A673 (cell line): ENCODE results near the gene PKM. TPM values are rescaled to one million over a fixed set of nuclear protein-coding genes. Genes with fewer than 3 reads are reported as not detected.

Experiments
- BruUV-seq: library from RNA; stranded (reverse); fragments of 400-500 nt; replicated peaks from 2 replicates; lab custom pipeline; 2021; lab: Mats Ljungman, UMichigan
- CTCF ChIA-PET: fragments of 300-600 bp; sonication (Branson Sonifier 250); formaldehyde crosslinking; loops from one replicate; lab custom pipeline; 2022; ENCODE audit warnings: antibody characterized with exemption; lab: Charles Lee
- POLR2A ChIA-PET: fragments of 300-600 bp; sonication (Branson Sonifier 250); formaldehyde crosslinking; loops from one replicate; lab custom pipeline; 2022; ENCODE audit warnings: antibody characterized with exemption; ENCODE audit not compliant: low non-redundant PET; lab: Charles Lee
- DNase-seq: peaks from one replicate; pipeline ENCODE4 v3.0.0-alpha.2; 2015; ENCODE audit warnings: low spot score
- H3K27ac ChIP-seq: fragments of 200-600 bp; sonication (generic); 2 replicates; pipeline ENCODE4 v1.5.1; 2016; ENCODE audit warnings: mixed run types, low read depth, mild to moderate bottlenecking, mixed read lengths, antibody characterized with exemption, low read length; ENCODE audit not compliant: poor library complexity, severe bottlenecking
- H3K27me3 ChIP-seq: fragments of 200-600 bp; sonication (generic); replicated peaks from 2 replicates; pipeline ENCODE4 v1.6.1; 2017; ENCODE audit warnings: mixed run types, low read depth, mild to moderate bottlenecking, mixed read lengths, antibody characterized with exemption, low read length; ENCODE audit not compliant: insufficient read depth, poor library complexity
- H3K36me3 ChIP-seq: fragments of 200-600 bp; sonication (generic); 2 replicates; pipeline ENCODE4 v1.6.1; 2016; ENCODE audit warnings: mixed run types, mild to moderate bottlenecking, mixed read lengths, antibody characterized with exemption, low read length; ENCODE audit not compliant: insufficient read depth, poor library complexity, severe bottlenecking
- H3K4me1 ChIP-seq: fragments of 200-600 bp; sonication (generic); 2 replicates; pipeline ENCODE4 v1.6.1; 2017; ENCODE audit warnings: mixed run types, mild to moderate bottlenecking, mixed read lengths, antibody characterized with exemption, low read length; ENCODE audit not compliant: insufficient read depth, poor library complexity, severe bottlenecking
- H3K4me3 ChIP-seq: fragments of 200-600 bp; sonication (generic); 2 replicates; pipeline ENCODE4 v1.5.1; 2016; ENCODE audit warnings: low read depth, mixed run types, mild to moderate bottlenecking, mixed read lengths, low read length; ENCODE audit not compliant: poor library complexity, severe bottlenecking
- H3K9me3 ChIP-seq: fragments of 200-600 bp; sonication (generic); 2 replicates; pipeline ENCODE4 v1.6.1; 2016; ENCODE audit warnings: mixed run types, low read depth, mild to moderate bottlenecking, mixed read lengths, antibody characterized with exemption, low read length; ENCODE audit not compliant: poor library complexity, severe bottlenecking
- CTCF ChIP-seq: fragments of 300-800, 200-600 bp; sonication (generic); conservative IDR thresholded peaks from 2 replicates; pipeline ENCODE4 v1.5.1; 2017; ENCODE audit warnings: low read depth, mild to moderate bottlenecking, antibody characterized with exemption, low read length, moderate library complexity, mixed read lengths
- EZH2 ChIP-seq: fragments of 200-600 bp; sonication (generic); IDR thresholded peaks from 2 replicates; pipeline ENCODE4 v1.6.1; 2017; ENCODE audit warnings: borderline replicate concordance, low read depth, mild to moderate bottlenecking, mixed read lengths, antibody characterized with exemption, low read length; ENCODE audit not compliant: poor library complexity, severe bottlenecking
- intact Hi-C: fragments of 100-400 bp; cut with micrococcal nuclease; formaldehyde crosslinking; loops from one replicate; pipeline ENCODE4 v1.10.0; 2022; ENCODE audit not compliant: unreplicated experiment
- total RNA-seq: library from RNA; stranded (reverse); gene quantifications from 2 replicates; pipeline ENCODE4 v1.2.3, GENCODE V29; 2021

Gene PKM
- total RNA-seq, 1 experiment from 2014 or later, result 1,955 TPM

DNA sequence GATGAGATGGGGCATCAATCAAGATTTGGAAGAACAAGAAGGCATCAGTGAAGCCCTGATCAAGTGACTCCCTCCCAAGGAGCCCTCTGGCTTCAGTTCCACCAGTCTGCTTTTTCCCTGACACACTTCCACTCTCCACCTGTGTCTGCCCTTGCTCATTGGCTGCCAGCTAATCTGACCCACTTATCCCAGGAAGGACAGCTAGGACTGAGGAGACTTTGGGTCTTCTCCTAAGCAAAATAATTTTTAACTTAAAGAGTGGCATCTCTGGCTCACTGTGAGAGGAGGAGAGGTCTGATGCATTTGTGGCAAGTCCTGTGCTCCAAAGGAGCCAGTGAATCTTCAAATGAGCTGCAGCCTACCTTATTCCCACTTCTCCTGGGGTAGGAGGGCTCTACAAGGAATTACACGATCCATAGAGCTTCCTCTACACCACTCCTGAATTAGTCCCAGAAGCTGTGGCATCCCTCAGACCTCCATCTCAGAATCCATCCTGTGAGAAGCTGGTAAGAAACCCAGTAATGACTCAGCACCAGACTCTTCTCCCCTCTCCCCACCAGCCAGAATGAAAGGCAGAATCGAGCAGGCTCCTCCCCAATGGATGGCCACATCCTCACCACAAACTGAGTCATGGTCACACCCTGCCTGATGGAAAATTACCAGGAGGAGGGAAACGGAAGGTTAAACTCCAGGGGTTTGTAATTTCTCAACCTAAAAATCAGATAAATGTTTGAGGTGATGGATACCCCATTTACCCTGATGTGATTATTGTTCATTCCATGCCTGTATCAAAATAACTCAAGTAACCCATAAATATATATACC, 6.3 kb upstream of the PKM start:
- TSS peak; percentile 96 for BruUV-seq
- TF ChIP-seq CTCF (no peak), EZH2 (no peak)
- no peaks in the 10 kb centered on the region for H3K27me3 ChIP-seq
- peaks cover 22% of the 10 kb centered on the region for H3K4me1 ChIP-seq
- peak overlapping the region; percentile 15 for H3K4me3 ChIP-seq
- POLR2A ChIA-PET, result interaction anchor here (0.9 kb wide), 1 partner anchor 11 kb away, joined by 4 read pairs; no protein-coding TSS in a partner anchor
- DNase-seq, result peak; percentile 93
- no peaks in the 10 kb centered on the region for H3K9me3 ChIP-seq
- H3K36me3 ChIP-seq, result peaks cover 16% of the 10 kb centered on the region
- CTCF ChIA-PET, result no interaction called here
- intact Hi-C loops, result loop anchor here (10.0 kb wide), 1 partner anchor 238 kb away; the partner anchor contains the start of gene ARIH1
- peak overlapping the region; percentile 75 for H3K27ac ChIP-seq

DNA sequence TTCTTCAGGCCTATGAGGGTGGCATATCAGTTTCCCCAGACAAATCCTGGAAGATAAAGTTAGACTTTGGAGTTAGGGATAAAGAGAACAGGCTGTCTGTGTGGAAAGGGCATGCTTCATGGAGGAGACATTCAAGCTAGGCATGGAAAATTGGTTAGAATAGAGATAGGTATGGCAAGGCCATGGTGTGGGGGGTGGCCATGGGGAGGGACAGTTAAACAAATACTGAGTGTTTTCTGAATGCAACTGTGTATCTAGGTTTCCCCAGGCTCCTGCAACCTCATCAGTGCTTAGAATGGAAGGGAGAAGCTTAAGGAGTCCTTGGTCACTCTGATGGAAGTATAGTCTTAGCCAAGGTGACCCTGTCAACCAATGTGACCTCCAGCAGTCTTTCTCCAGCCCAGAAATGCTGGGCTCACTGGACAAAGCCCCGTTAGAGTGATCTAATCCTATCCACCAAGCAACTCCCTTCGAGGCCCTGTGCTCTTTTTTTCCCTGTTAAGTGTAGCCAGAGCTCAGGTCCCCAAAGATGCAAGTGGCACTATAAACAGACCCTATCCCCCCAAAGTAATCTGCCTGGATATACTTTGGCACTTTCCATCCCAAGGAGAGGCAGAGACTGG, 5.5 kb upstream of the PKM start:
- DNase-seq, result no peak
- no TSS peak for BruUV-seq
- Histone ChIP-seq H3K27me3 (no peaks in the 10 kb centered on the region), H3K9me3 (no peaks in the 10 kb centered on the region), H3K4me1 (peaks cover 25% of the 10 kb centered on the region), H3K27ac (peak overlapping the region; percentile 75), H3K36me3 (peaks cover 9% of the 10 kb centered on the region), H3K4me3 (peak overlapping the region; percentile 15)
- POLR2A ChIA-PET, result interaction anchor here (0.9 kb wide), 1 partner anchor 10 kb away, joined by 4 read pairs; no protein-coding TSS in a partner anchor
- intact Hi-C loops, result loop anchor here (10.0 kb wide), 1 partner anchor 238 kb away; the partner anchor contains the start of gene ARIH1
- no peak for TF ChIP-seq EZH2
- no peak for TF ChIP-seq CTCF
- CTCF ChIA-PET, result no interaction called here

- ChIA-PET POLR2A (no interaction called here), CTCF (no interaction called here)
- no peaks in the 10 kb centered on the region for H3K27me3 ChIP-seq
- H3K4me3 ChIP-seq, result no peak overlapping the region
- peaks cover 25% of the 10 kb centered on the region for H3K4me1 ChIP-seq
- H3K36me3 ChIP-seq, result no peaks in the 10 kb centered on the region
- H3K27ac ChIP-seq, result no peak overlapping the region
- intact Hi-C loops, result loop anchor here (10.0 kb wide), 1 partner anchor 240 kb away; the partner anchor contains the start of gene ARIH1
- TF ChIP-seq EZH2 (no peak), CTCF (no peak)
- H3K9me3 ChIP-seq, result no peaks in the 10 kb centered on the region
- BruUV-seq, result no TSS peak
- no peak for DNase-seq
Measured at GRCh38 chr15:72235298-72235697, 4.3 kb upstream of the PKM start.
